AG09309 (cell line): ENCODE results near the gene SRSF8.

Experiments used
- DNase-seq: peaks from one replicate; pipeline ENCODE4 v3.0.0-alpha.2; 2010; ENCODE audit warnings: low read depth
- H3K4me3 ChIP-seq: 2 replicates; pipeline ENCODE4 v1.5.1; 2011; ENCODE audit warnings: mild to moderate bottlenecking, low read depth, low read length, moderate library complexity; ENCODE audit not compliant: control insufficient read depth
- TF ChIP-seq, protein P1 (sequence below): IDR thresholded peaks from 2 replicates; pipeline ENCODE4 v1.5.1; 2011; ENCODE audit warnings: mild to moderate bottlenecking, low read depth, low read length, inconsistent platforms; ENCODE audit not compliant: insufficient read depth, control insufficient read depth; ENCODE audit errors: missing control alignments

The SRSF8 gene

DNA sequence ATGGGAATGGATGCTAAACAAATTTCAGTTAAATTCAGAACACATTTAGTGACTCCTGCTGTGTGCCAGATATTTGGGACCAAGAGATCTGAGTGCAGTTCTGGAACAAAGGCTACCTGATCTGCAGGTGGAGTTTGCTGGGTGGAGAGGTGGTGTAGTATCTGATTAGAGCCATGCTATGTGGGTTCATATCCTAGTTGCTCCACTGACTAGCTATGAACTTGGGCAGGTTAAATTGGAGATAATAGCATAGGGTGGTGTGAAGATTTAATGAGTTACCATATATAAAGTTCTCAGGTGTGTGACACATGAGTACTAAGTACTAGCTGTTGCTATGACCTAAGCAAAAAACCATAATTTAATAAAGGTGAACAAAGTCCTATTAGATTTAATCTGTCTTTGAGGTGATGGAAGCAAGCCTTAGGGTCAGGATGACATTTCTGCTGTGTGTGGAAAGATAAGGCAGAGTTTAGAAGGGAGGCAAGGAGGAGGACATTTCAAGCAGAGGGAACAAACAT is 25.0 kb downstream of the SRSF8 start:
- no peak for DNase-seq
- H3K4me3 ChIP-seq, result no peak overlapping the region
- TF ChIP-seq, protein P1, sequence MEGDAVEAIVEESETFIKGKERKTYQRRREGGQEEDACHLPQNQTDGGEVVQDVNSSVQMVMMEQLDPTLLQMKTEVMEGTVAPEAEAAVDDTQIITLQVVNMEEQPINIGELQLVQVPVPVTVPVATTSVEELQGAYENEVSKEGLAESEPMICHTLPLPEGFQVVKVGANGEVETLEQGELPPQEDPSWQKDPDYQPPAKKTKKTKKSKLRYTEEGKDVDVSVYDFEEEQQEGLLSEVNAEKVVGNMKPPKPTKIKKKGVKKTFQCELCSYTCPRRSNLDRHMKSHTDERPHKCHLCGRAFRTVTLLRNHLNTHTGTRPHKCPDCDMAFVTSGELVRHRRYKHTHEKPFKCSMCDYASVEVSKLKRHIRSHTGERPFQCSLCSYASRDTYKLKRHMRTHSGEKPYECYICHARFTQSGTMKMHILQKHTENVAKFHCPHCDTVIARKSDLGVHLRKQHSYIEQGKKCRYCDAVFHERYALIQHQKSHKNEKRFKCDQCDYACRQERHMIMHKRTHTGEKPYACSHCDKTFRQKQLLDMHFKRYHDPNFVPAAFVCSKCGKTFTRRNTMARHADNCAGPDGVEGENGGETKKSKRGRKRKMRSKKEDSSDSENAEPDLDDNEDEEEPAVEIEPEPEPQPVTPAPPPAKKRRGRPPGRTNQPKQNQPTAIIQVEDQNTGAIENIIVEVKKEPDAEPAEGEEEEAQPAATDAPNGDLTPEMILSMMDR, result no peak

DNA sequence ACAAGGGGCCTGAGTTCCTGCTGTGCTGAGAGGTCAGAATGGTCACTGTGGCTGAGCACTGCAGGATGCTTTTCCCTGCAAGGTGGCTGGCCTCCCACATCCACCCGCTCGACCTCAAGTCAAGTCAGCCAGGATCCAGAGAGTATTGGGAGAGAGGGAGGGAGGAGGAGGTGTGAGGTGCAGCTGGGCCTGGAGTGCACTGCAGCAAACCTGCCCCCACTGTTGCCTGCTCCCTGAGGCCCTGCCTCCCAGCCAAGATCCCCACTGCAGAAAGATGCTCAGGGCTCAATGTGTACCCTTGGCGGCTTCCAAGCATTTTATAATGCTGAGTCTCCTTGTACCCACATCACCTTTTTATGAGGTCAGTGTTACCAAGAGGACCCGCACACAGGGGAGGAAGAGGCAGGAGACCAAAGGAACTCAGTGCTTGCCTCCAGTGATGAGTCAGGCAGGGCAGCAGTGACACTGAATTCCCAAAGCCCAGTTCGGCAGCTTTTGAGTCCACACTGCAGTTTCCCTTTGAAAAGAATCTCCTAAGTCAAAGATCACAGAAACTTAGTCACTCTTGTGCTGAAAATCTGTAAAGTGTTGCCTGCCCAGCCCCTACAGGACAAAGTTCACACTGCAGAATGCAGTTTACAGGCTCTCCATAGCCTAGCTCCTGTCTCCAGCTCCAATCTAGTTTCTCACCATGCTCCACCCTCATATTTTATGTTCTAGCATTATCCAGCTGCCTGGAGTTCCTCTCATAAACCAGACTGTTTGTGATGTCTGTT is 26.0 kb downstream of the SRSF8 start:
- no peak for DNase-seq
- no peak overlapping the region for H3K4me3 ChIP-seq
- TF ChIP-seq, protein P1, result peak; percentile 58

DNA sequence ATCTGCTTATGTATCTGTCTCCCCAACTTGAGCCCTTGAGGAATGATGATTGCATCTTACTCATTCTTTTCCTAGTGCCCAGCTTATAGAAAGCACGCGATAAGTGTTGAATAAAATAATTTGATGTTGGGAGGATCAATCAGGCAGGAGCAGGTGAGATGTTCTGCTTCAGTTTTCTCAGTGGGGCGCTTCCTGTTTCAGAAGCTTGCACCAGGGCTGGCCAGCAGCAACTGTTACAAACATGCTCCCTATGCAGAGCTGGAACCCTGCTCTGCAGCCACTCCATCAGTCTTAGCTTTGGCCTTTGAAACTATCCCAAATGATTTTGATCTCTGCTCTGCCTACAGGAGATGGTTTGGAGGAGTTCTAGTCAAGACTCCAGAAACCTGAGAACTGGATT is 26.8 kb downstream of the SRSF8 start:
- DNase-seq, result no peak
- TF ChIP-seq, protein P1, result no peak
- no peak overlapping the region for H3K4me3 ChIP-seq

DNA sequence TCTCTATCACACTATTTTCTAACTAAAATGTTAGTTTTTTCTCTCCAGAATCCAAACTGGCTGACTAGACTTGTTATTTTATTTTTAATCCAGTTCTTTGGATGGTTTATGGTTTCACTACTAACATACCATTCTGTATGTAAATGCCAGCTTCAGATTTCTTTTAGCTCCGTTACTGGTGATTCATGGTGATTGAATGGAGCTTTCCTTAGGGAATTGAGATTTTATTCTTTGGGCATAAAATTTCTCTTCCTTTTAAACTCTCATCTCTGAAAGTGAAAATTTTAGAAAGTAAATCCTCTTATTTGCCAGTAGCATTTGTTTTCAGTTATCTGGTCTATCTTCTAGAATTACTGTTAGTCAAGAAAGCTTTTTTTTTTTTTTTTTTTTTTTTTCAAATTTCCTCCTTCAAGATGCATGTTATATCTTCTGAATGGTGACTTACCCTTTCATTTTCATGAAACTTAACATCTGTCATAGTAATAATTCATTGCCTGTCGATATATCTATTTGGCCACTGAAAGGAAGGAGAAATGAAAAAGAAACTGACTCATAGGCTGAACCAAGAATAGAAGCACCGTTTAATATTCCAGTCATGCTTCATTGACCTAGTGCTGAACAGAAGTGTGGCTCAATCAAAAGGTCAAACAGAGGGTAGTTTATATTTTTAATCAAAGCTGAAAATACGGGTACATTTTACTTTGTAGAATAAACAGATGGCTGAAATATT is 29.3 kb downstream of the SRSF8 start:
- TF ChIP-seq, protein P1, result no peak
- H3K4me3 ChIP-seq, result no peak overlapping the region
- no peak for DNase-seq

DNA sequence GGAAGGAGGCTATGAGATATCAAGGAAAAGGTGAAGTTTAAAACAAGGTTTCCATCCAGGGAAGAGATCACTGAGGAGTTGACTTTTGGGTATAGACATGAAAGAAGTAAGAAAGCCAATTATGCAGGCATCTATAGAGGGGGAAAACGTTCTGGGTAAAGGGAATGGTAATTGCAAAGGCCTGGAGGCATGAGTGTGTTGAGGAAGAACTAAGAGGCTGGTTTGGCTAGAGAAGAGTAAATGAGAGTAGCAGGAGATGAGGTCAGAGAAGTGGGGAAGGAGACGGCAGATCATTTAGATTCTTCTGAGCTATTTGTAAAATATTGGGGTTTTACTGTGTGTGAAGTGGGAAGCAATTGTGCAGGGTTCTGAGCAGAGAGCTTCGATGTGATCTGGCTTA is 30.5 kb downstream of the SRSF8 start:
- TF ChIP-seq, protein P1, result no peak
- no peak for DNase-seq
- no peak overlapping the region for H3K4me3 ChIP-seq

DNA sequence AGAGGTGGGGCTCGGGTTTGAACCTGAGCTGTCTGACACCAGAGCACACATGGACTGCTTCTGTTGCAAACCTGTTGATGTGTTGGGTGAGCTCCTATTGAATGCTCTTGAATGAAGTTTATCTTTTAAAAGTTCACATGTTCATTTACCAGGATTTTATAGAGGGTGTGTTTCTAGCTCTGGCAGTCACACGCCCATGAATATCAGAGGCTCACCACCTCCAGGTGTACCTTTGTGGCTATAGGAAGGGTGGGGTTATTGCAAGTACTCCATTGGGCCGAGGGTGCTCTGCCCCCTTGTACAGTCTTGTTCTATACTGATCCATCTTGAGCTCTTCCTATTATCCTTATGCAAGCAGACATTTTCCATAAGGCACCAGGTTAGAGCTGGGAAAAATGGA is 32.1 kb downstream of the SRSF8 start:
- TF ChIP-seq, protein P1, result no peak
- H3K4me3 ChIP-seq, result no peak overlapping the region
- no peak for DNase-seq
